COR-L47 (cell line): ENCODE results near the gene SRGAP1.

Source experiments
- DNase-seq: peaks from one replicate; lab custom pipeline; 2025; lab: John Stamatoyannopoulos, UW

The SRGAP1 gene

GRCh38 chr12:64205542-64205941 lies 361.0 kb downstream of the SRGAP1 start:
- DNase-seq: no peak

- DNase-seq: no peak
Observed at GRCh38 chr12:64207453-64207852, 363.0 kb downstream of the SRGAP1 start.
